HG02973 (cell line): ENCODE measurements around the gene CD160.

Experiments
- ATAC-seq: cut with Tn5 transposase; IDR thresholded peaks from one replicate; pipeline ENCODE4 v1.9.1; 2021; ENCODE audit warnings: moderate library complexity; ENCODE audit not compliant: unreplicated experiment

CD160 gene

GRCh38 chr1:145788580-145788979 is 69.3 kb downstream of the CD160 start:
- no peak for ATAC-seq
